G401.6 (cell line): ENCODE measurements around the gene LYRM7.
"Not testable (repeated sequence)": the region's sequence is repeated elsewhere in the genome, so short reads cannot be mapped to it uniquely, and the experiment has no call there.

Experiments used
- FAIRE-seq: peaks from 2 replicates; lab custom pipeline; 2012; peaks lifted over from hg19 to GRCh38; lab: Jason Lieb, UNC

LYRM7 gene

GRCh38 chr5:131221888-131222287 lies 51.1 kb downstream of the LYRM7 start:
- FAIRE-seq = no peak

DNA sequence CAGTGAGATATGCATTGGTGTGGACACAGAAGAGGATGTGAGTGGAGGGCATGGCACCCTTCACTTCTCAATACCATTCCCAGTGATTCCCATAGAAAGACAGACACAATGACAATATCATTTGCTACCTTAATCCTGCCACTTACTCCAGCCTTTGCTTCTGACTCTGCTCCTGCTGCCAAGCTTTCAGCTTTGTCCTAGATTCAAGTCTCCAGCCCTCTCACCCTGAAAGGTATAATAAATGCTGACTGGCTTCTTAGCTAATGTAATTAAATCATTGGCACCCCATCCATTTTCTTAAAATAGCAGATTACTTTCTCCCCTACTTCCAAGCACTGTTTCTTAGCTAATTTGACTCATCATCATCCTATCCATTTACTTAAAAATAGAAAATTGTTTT lies 52.0 kb downstream of the LYRM7 start:
- FAIRE-seq = no peak

- no peak for FAIRE-seq
Measured at GRCh38 chr5:131223751-131224386, 53.1 kb downstream of the LYRM7 start.

DNA sequence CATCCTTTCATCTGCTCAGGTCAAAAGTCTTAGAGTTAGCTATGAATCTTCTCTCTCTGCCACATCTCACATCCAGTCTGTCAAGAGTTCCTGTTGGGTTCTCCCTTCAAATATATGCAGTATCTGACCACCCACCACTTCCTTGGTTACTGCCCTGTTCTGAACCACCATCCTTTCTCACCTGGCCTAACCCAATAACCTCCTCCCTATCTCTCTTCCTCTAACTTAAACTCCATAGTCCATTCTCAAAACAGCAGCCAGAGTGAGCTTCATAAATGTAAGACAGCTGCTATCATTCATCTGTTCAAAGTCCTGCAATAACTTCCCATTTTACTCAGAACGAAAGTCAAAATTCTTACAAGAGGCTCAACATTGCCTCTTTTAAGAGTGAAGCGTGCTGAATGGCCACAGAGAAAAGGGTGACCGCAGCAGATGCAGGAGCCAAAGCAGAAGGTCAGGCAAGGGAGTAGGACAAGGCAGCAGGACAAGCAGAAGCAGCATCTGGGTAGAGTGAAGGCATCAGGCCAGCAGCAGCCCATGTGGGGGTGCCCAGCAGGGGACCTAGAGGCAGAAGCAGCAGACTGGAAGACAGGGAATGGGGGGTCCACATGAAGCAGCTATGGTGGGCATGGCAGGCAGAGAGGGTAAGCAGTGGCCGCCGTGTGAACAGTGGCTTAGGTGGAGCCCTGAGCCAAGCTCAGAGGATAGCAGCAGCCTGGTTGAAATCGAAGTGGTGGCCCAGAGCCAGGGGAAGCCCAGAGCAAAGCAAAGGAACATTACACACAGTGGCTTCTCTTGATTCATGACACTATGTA lies 53.9 kb downstream of the LYRM7 start:
- no peak for FAIRE-seq

- no peak for FAIRE-seq
Measured at GRCh38 chr5:131225282-131225974, 54.7 kb downstream of the LYRM7 start.

GRCh38 chr5:131226899-131227298 lies 56.2 kb downstream of the LYRM7 start:
- FAIRE-seq = no peak

DNA sequence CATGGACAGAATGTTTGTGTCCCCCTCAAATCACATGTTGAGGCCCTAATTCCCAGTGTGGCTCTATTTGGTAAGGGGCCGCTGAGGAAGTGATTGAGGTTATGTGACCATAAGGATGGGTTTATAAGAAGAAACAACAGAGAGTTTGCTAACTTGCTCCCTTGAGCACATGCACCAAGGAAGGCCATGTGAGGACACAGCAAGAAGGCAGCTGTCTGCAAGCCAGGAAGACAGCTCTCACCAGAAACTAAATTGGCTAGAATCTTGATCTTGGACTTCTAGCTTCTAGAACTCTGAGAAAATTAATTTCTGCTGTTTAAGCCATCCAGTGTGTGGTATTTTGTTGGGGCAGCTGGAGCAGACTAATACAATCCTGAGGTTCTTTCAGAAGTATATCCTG lies 57.9 kb downstream of the LYRM7 start:
- FAIRE-seq = no peak

DNA sequence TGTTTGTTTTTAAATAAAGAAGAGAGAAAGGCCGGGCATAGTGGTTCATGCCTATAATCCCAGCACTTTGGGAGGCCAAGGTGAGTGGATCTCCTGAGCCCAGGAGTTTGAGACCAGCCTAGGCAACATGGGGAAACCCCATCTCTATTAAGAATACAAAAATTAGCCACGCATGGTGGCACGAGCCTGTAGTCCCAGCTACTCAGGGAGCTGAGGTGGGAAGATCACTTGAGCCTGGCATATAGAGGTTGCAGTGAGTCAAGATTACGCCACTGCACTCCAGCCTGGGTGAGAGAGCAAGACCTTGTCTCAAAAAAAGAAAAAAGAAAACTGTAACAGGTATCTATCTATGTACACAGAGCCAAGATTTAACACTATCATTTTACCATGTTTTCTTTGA lies 58.9 kb downstream of the LYRM7 start:
- FAIRE-seq = no peak

DNA sequence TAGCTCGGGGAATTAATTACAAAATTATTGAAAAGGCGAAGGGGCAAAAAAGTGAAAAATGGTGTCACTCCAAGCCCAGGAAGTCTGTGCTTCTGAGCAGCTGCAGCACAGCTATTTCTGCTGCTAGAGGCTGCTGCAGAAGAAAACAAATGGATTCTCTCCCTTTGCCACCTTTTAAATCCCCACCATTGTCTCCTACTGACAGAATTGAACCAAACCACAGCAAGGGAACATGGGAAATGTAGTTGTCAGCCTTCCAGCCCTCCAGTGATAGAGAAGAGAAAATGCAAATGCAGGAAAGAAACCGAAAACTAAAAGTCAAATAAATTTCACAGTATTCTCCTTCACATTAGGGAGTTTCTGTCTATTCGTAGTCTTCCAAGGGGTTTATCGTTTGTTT lies 59.7 kb downstream of the LYRM7 start:
- no peak for FAIRE-seq

GRCh38 chr5:131239686-131240085 lies 68.9 kb downstream of the LYRM7 start:
- no peak for FAIRE-seq

- no peak for FAIRE-seq
Measured at GRCh38 chr5:131242728-131243255, 72.0 kb downstream of the LYRM7 start.

DNA sequence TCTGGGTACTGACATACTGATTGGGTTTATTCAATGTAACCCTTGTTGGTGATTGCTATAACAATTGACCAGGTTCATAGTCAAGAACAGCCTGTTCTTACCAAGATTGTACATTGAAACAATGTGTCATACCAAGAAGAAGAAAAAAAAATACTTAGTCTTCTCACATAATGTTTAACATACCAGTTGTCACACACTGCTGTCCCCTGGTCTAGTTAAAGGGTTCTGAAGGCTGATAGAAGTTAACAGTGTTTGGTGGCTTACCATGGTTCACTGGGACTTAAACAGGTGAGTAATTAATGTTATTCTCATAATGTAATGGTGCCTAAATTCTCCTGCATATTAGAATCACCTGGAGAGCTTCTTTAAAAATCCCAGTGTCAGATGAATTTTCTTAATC lies 74.6 kb downstream of the LYRM7 start:
- no peak for FAIRE-seq

DNA sequence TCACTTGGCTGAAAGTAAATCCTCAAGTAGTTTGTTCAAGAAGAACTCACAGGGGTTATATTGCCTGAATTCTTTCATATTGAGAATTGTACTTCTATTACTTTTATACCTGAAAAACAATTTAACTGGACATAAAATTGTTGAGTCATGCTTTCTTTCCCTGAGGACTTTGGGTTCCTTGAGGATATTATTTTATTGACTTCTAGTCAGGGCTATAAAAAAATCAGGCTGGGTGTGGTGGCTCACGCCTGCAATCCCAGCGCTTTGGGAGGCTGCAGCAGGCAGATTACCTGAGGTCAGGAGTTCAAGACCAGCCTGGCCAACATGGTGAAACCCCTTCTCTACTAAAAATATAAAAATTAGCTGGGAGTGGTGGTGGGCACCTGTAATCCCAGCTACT lies 75.2 kb downstream of the LYRM7 start:
- FAIRE-seq = no peak

DNA sequence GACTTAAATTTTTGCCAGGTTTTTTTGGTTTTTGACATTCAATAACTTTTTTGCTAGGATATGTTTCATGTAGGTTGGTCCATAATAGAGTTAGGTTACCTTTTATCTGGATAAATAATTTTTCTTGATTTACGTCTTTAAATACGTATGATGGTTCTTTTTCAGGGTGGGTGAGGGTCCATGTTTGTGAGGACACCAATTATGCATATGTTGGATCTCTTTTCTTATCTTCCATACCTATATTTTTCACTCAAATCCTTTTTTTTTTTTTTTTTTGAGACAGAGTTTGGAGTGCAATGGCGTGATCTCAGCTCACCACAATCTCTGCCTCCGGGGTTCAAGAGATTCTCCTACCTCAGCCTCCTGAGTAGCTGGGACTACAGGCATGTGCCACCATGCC lies 75.8 kb downstream of the LYRM7 start:
- FAIRE-seq = no peak

- FAIRE-seq = peak; percentile 74
Measured at GRCh38 chr5:131250751-131251475, 80.2 kb downstream of the LYRM7 start.

DNA sequence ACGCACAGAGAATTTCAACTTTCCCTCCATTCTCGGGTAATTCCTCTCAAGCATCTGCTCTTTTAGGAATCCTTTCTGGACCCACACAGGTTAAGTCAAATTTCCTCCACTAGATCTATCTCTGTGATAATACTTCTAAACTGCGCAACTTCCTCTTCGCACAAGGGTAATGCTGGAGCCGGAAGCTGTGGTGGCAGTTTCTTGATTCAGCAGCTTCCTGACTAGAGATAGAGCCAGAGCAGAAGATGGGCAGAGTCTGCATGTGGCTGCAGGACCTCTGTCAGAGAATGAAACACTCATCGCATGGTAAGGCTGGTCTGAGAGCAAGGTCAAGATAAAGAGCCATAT lies 82.1 kb downstream of the LYRM7 start:
- FAIRE-seq = no peak

- not testable (repeated sequence) for FAIRE-seq
Measured at GRCh38 chr5:131254025-131254424, 83.3 kb downstream of the LYRM7 start.

GRCh38 chr5:131254741-131255140 lies 84.0 kb downstream of the LYRM7 start:
- no peak for FAIRE-seq
